Activated CD8-positive, alpha-beta memory T cell treated with anti-CD3 and anti-CD28 coated beads, Interleukin-2, amount 50 U/mL, for 1 hour (primary cell): ENCODE results near the gene MARCHF6.
"Not testable (repeated sequence)": the region's sequence is repeated elsewhere in the genome, so short reads cannot be mapped to it uniquely, and the experiment has no call there.

Experiments used
- DNase-seq: peaks from one replicate; pipeline ENCODE4 v3.0.0-alpha.2; 2020; ENCODE audit errors: extremely low read depth

The MARCHF6 gene

GRCh38 chr5:10353241-10354047 is at the start of gene MARCHF6:
MARCHF6 (plus strand) TSS chr5:10353695; CDS start chr5:10353899, 204 bp downstream.
- DNase-seq = peak; percentile 87

- DNase-seq = no peak
These were observed 49.8 kb upstream of the MARCHF6 start for GRCh38 chr5:10303699-10304170.

- no peak for DNase-seq
These were observed 48.6 kb upstream of the MARCHF6 start for GRCh38 chr5:10304932-10305331.

GRCh38 chr5:10306114-10306513 is 47.4 kb upstream of the MARCHF6 start:
- DNase-seq = no peak

GRCh38 chr5:10306806-10307205 is 46.7 kb upstream of the MARCHF6 start:
- DNase-seq = no peak

GRCh38 chr5:10307206-10308148 is 46.0 kb upstream of the MARCHF6 start, which contains the start of gene CMBL:
CMBL (minus strand) TSS chr5:10307902; CDS start chr5:10290762, 17,140 bp downstream.
- no peak for DNase-seq

- no peak for DNase-seq
These were observed 44.7 kb upstream of the MARCHF6 start for GRCh38 chr5:10308844-10309243.

GRCh38 chr5:10310066-10310779 is 43.3 kb upstream of the MARCHF6 start:
- no peak for DNase-seq

- not testable (repeated sequence) for DNase-seq
These were observed 42.5 kb upstream of the MARCHF6 start for GRCh38 chr5:10310835-10311570.

- no peak for DNase-seq
These were observed 41.7 kb upstream of the MARCHF6 start for GRCh38 chr5:10311595-10312425.

GRCh38 chr5:10315201-10315600 is 38.3 kb upstream of the MARCHF6 start:
- DNase-seq = no peak

GRCh38 chr5:10315824-10316509 is 37.5 kb upstream of the MARCHF6 start:
- no peak for DNase-seq

GRCh38 chr5:10317825-10318682 is 35.4 kb upstream of the MARCHF6 start:
- DNase-seq = no peak

- no peak for DNase-seq
These were observed 34.2 kb upstream of the MARCHF6 start for GRCh38 chr5:10319202-10319851.

- no peak for DNase-seq
These were observed 32.7 kb upstream of the MARCHF6 start for GRCh38 chr5:10320793-10321192.

- no peak for DNase-seq
These were observed 31.6 kb upstream of the MARCHF6 start for GRCh38 chr5:10321882-10322281.

- DNase-seq = no peak
These were observed 29.7 kb upstream of the MARCHF6 start for GRCh38 chr5:10323588-10324488.
